Measurements from ENCODE around the gene STK16.
"Not testable (repeated sequence)": the region's sequence is repeated elsewhere in the genome, so short reads cannot be mapped to it uniquely, and the experiment has no call there.

Gene STK16

GRCh38 chr2:219243291-219243761 is 2.0 kb upstream of the STK16 start:
- no peak for DNase-seq (ENCODE audit: low spot score)
- FAIRE-seq, result no peak

GRCh38 chr2:219244789-219245147 is 511 bp upstream of the STK16 start:
- DNase-seq (ENCODE audit: low spot score) (no peak), FAIRE-seq (no peak)

GRCh38 chr2:219245899-219246230 is 586 bp downstream of the STK16 start:
- FAIRE-seq, result no peak

GRCh38 chr2:219246559-219246958 is 1.3 kb downstream of the STK16 start:
- no peak for FAIRE-seq
- DNase-seq (ENCODE audit: low spot score), result no peak

More at GRCh38 chr2:219245899-219246230, 586 bp downstream of the STK16 start:
- no peak for DNase-seq (ENCODE audit: low spot score)

- no peak for FAIRE-seq
- DNase-seq (ENCODE audit: low spot score), result no peak
These were observed 2.7 kb downstream of the STK16 start for GRCh38 chr2:219247678-219248642.

- no peak for DNase-seq (ENCODE audit: low spot score)
- FAIRE-seq, result no peak
These were observed 3.5 kb downstream of the STK16 start for GRCh38 chr2:219248845-219249202.

GRCh38 chr2:219249203-219249980 is 4.1 kb downstream of the STK16 start:
- peak; percentile 64 for DNase-seq (ENCODE audit: low spot score)
- FAIRE-seq, result no peak

GRCh38 chr2:219250049-219250781 is 4.9 kb downstream of the STK16 start:
- no peak for FAIRE-seq
- DNase-seq (ENCODE audit: low spot score), result no peak

- FAIRE-seq, result no peak
These were observed 6.4 kb downstream of the STK16 start for GRCh38 chr2:219251656-219252055.

GRCh38 chr2:219252084-219252483 is 6.8 kb downstream of the STK16 start:
- FAIRE-seq (no peak), DNase-seq (ENCODE audit: low spot score) (no peak)

More at GRCh38 chr2:219251656-219252055, 6.4 kb downstream of the STK16 start:
- DNase-seq (ENCODE audit: low spot score), result no peak

- DNase-seq (ENCODE audit: low spot score), result no peak
- FAIRE-seq, result no peak
These were observed 7.3 kb downstream of the STK16 start for GRCh38 chr2:219252570-219252899.

GRCh38 chr2:219252900-219253752 is 7.8 kb downstream of the STK16 start, which contains the start of gene TUBA4B:
TSS of gene TUBA4B (plus strand) at chr2:219253243. CDS start at chr2:219253408, 165 bp downstream.
- DNase-seq (ENCODE audit: low spot score) (no peak), FAIRE-seq (no peak)

GRCh38 chr2:219253753-219254589 is 8.7 kb downstream of the STK16 start, which contains the start of gene TUBA4A:
TSS of gene TUBA4A (minus strand) at chr2:219253918. CDS start at chr2:219253858, 60 bp downstream.
- DNase-seq (ENCODE audit: low spot score), result peak; percentile 95
- FAIRE-seq, result no peak

GRCh38 chr2:219254590-219255201 is 9.4 kb downstream of the STK16 start:
- DNase-seq (ENCODE audit: low spot score), result no peak
- no peak for FAIRE-seq

- FAIRE-seq; DNase-seq (ENCODE audit: low spot score): not testable (repeated sequence)
These were observed 13.7 kb downstream of the STK16 start for GRCh38 chr2:219258942-219259341.

- DNase-seq (ENCODE audit: low spot score) (no peak), FAIRE-seq (no peak)
These were observed 16.0 kb downstream of the STK16 start for GRCh38 chr2:219261024-219261855.

GRCh38 chr2:219266232-219266631 is 21.0 kb downstream of the STK16 start:
- FAIRE-seq (no peak), DNase-seq (ENCODE audit: low spot score) (no peak)

GRCh38 chr2:219266886-219267285 is 21.6 kb downstream of the STK16 start:
- FAIRE-seq (no peak), DNase-seq (ENCODE audit: low spot score) (no peak)
